Liver (tissue), 3 donors: ENCODE results near the gene ZNF691.

Experiments
- CTCF ChIP-seq: fragments of 150-350 bp; IDR thresholded peaks from 2 replicates; pipeline ENCODE4 v1.5.1; 2017; ENCODE audit warnings: improper control_type of control experiment, low read depth, low read length; ENCODE audit not compliant: missing input control
- RXRA ChIP-seq, 2 donors: IDR thresholded peaks; 2 replicates each; pipeline ENCODE4 v1.6.1; 2017 to 2018; ENCODE audit warnings: antibody characterized with exemption in 2 of 2, mild to moderate bottlenecking in 1 of 2
- TAF1 ChIP-seq: conservative IDR thresholded peaks from 2 replicates; pipeline ENCODE4 v1.6.1; 2016; ENCODE audit warnings: antibody characterized with exemption, mild to moderate bottlenecking
- YY1 ChIP-seq: IDR thresholded peaks from 2 replicates; pipeline ENCODE4 v1.6.1; 2016; ENCODE audit warnings: antibody characterized with exemption, mild to moderate bottlenecking
- TF ChIP-seq, protein P1 (sequence below): IDR thresholded peaks from 2 replicates; pipeline ENCODE4 v1.6.1; 2016; ENCODE audit warnings: antibody characterized with exemption
- donor health status: healthy.
- donor health status: healthy.

DNA sequence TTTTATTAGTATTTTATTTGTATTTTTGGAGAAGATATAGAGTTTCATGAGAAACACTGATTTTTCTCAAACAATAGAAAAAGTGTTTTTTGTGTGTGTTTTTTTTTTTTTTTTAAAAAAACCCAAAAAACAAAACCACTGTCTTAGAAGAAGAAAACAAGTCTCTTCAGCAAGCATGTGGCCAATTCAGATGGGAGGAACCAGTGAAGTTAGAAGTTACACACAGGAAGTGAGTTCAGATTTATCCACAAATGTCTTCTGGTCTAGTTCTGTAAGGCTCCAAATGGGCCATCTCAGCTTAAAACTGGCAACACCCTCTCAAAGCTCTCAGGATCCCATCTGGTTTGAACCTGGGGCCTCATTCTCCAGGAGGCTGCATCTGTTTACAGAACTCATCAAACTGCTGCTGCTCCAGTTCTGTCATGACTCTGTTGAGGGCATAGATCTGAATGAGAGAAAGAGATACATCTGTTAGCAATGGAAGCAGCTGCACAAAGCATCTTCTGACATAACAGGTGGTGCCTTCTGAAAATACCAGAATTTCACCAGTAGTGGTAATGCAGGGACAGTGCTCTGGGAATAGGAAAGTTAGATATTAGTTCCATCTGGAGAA is 39.3 kb upstream of the ZNF691 start:
- TF ChIP-seq YY1 = no peak
- TF ChIP-seq CTCF = no peak
- TF ChIP-seq, protein P1, sequence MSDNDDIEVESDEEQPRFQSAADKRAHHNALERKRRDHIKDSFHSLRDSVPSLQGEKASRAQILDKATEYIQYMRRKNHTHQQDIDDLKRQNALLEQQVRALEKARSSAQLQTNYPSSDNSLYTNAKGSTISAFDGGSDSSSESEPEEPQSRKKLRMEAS = no peak
- TF ChIP-seq TAF1 = no peak
- no peak for TF ChIP-seq RXRA (IDR thresholded peaks at IDR 0.05)
